Activated CD8-positive, alpha-beta T cell treated with anti-CD3 and anti-CD28 coated beads, Interleukin-2, amount 10 ng/mL, durations not matched to agents 7 days and 5 days (primary cell): Measurements from ENCODE around the gene HLX. TPM values are rescaled to one million over a fixed set of nuclear protein-coding genes. Genes with fewer than 3 reads are reported as not detected.

Experiments used
- ATAC-seq: fragments of 150-1000 bp; cut with Tn5 transposase; one replicate; pipeline ENCODE4 v1.10.0; 2021; ENCODE audit warnings: moderate library complexity
- CTCF ChIA-PET: fragments of 350-600 bp; sonication (Branson Sonifier 250); formaldehyde crosslinking; loops from one replicate; lab custom pipeline; 2021; ENCODE audit warnings: antibody characterized with exemption; lab: Charles Lee
- POLR2A ChIA-PET: fragments of 350-600 bp; sonication (Branson Sonifier 250); formaldehyde crosslinking; loops from one replicate; lab custom pipeline; 2021; ENCODE audit warnings: antibody characterized with exemption; lab: Charles Lee
- DNase-seq: peaks from one replicate; pipeline ENCODE4 v3.0.0-alpha.2; 2020
- H3K27ac Mint-ChIP-seq: one replicate; pipeline ENCODE4 v1.8.0; 2021; ENCODE audit warnings: mild to moderate bottlenecking, mixed read lengths
- H3K27me3 Mint-ChIP-seq: one replicate; pipeline ENCODE4 v1.8.0; 2021; ENCODE audit warnings: low read depth, mixed read lengths
- H3K36me3 Mint-ChIP-seq: one replicate; pipeline ENCODE4 v1.8.0; 2021; ENCODE audit warnings: low read depth, mixed read lengths
- H3K4me1 Mint-ChIP-seq: one replicate; pipeline ENCODE4 v1.8.0; 2021; ENCODE audit warnings: low read depth, mixed read lengths
- H3K4me3 Mint-ChIP-seq: one replicate; pipeline ENCODE4 v1.8.0; 2021; ENCODE audit warnings: mild to moderate bottlenecking, mixed read lengths
- H3K9me3 Mint-ChIP-seq: one replicate; pipeline ENCODE4 v1.8.0; 2022; ENCODE audit warnings: mixed read lengths; ENCODE audit not compliant: insufficient read depth
- total RNA-seq, 2 experiments: library from RNA; stranded (reverse); gene quantifications; one replicate each; pipeline ENCODE4 v1.2.3, GENCODE V29; 2021

HLX gene
- total RNA-seq = not detected

- ATAC-seq = peak; percentile 68
- DNase-seq = peak; percentile 34
- POLR2A ChIA-PET = no interaction called here
- H3K4me3 Mint-ChIP-seq = peak within 1 kb of the TSS; percentile 63
- H3K27me3 Mint-ChIP-seq = peaks cover 74% of the 10 kb centered on the region
- H3K27ac Mint-ChIP-seq = no peak within 1 kb of the TSS
- CTCF ChIA-PET = no interaction called here
- H3K4me1 Mint-ChIP-seq = peaks cover 40% of the 10 kb centered on the region
- no peaks in the 10 kb centered on the region for H3K36me3 Mint-ChIP-seq
- no peaks in the 10 kb centered on the region for H3K9me3 Mint-ChIP-seq
Measured at GRCh38 chr1:220879076-220879508, at the start of gene HLX. HLX (plus strand) TSS chr1:220879443; CDS start chr1:220879858, 415 bp downstream.

GRCh38 chr1:220833436-220833835, 45.8 kb upstream of the HLX start:
- no peaks in the 10 kb centered on the region for H3K9me3 Mint-ChIP-seq
- no peaks in the 10 kb centered on the region for H3K4me1 Mint-ChIP-seq
- CTCF ChIA-PET = no interaction called here
- H3K27me3 Mint-ChIP-seq = no peaks in the 10 kb centered on the region
- no peak for ATAC-seq
- no peaks in the 10 kb centered on the region for H3K36me3 Mint-ChIP-seq
- POLR2A ChIA-PET = interaction anchor here (0.7 kb wide), 1 partner anchor 51 kb away, joined by 3 read pairs; no protein-coding TSS in a partner anchor
- DNase-seq = no peak
- no peak overlapping the region for H3K27ac Mint-ChIP-seq
- no peak overlapping the region for H3K4me3 Mint-ChIP-seq

- H3K27me3 Mint-ChIP-seq = no peaks in the 10 kb centered on the region
- no peak overlapping the region for H3K4me3 Mint-ChIP-seq
- ChIA-PET CTCF (no interaction called here), POLR2A (no interaction called here)
- H3K9me3 Mint-ChIP-seq = no peaks in the 10 kb centered on the region
- no peak overlapping the region for H3K27ac Mint-ChIP-seq
- H3K36me3 Mint-ChIP-seq = no peaks in the 10 kb centered on the region
- no peak for ATAC-seq
- no peaks in the 10 kb centered on the region for H3K4me1 Mint-ChIP-seq
- DNase-seq = no peak
Measured at GRCh38 chr1:220834155-220834870, 44.9 kb upstream of the HLX start.

- Mint-ChIP-seq H3K4me3 (no peak overlapping the region), H3K4me1 (no peaks in the 10 kb centered on the region), H3K9me3 (no peaks in the 10 kb centered on the region), H3K27ac (no peak overlapping the region), H3K27me3 (no peaks in the 10 kb centered on the region), H3K36me3 (no peaks in the 10 kb centered on the region)
- POLR2A ChIA-PET = no interaction called here
- DNase-seq (no peak), ATAC-seq (no peak)
- CTCF ChIA-PET = no interaction called here
Measured at GRCh38 chr1:220838578-220838977, 40.7 kb upstream of the HLX start.

GRCh38 chr1:220839474-220839873, 39.8 kb upstream of the HLX start:
- CTCF ChIA-PET = no interaction called here
- no peaks in the 10 kb centered on the region for H3K27me3 Mint-ChIP-seq
- POLR2A ChIA-PET = no interaction called here
- no peak overlapping the region for H3K4me3 Mint-ChIP-seq
- no peak for DNase-seq
- no peaks in the 10 kb centered on the region for H3K36me3 Mint-ChIP-seq
- ATAC-seq = no peak
- no peaks in the 10 kb centered on the region for H3K9me3 Mint-ChIP-seq
- no peak overlapping the region for H3K27ac Mint-ChIP-seq
- no peaks in the 10 kb centered on the region for H3K4me1 Mint-ChIP-seq

- ChIA-PET CTCF (no interaction called here), POLR2A (no interaction called here)
- Mint-ChIP-seq H3K9me3 (no peaks in the 10 kb centered on the region), H3K27me3 (no peaks in the 10 kb centered on the region), H3K4me1 (no peaks in the 10 kb centered on the region), H3K36me3 (no peaks in the 10 kb centered on the region), H3K27ac (no peak overlapping the region), H3K4me3 (no peak overlapping the region)
- DNase-seq (no peak), ATAC-seq (no peak)
Measured at GRCh38 chr1:220841293-220841692, 38.0 kb upstream of the HLX start.

GRCh38 chr1:220843481-220844011, 35.7 kb upstream of the HLX start:
- CTCF ChIA-PET = no interaction called here
- H3K27ac Mint-ChIP-seq = no peak overlapping the region

GRCh38 chr1:220852408-220852807, 26.8 kb upstream of the HLX start:
- Mint-ChIP-seq H3K9me3 (peaks cover 5% of the 10 kb centered on the region), H3K36me3 (no peaks in the 10 kb centered on the region), H3K4me3 (no peak overlapping the region), H3K4me1 (no peaks in the 10 kb centered on the region), H3K27ac (no peak overlapping the region), H3K27me3 (no peaks in the 10 kb centered on the region)
- ChIA-PET CTCF (no interaction called here), POLR2A (no interaction called here)
- DNase-seq = no peak
- no peak for ATAC-seq

More at GRCh38 chr1:220843481-220844011, 35.7 kb upstream of the HLX start:
- H3K27me3 Mint-ChIP-seq = no peaks in the 10 kb centered on the region
- DNase-seq (no peak), ATAC-seq (no peak)
- no peaks in the 10 kb centered on the region for H3K36me3 Mint-ChIP-seq
- no peaks in the 10 kb centered on the region for H3K9me3 Mint-ChIP-seq
- no peak overlapping the region for H3K4me3 Mint-ChIP-seq
- POLR2A ChIA-PET = no interaction called here
- no peaks in the 10 kb centered on the region for H3K4me1 Mint-ChIP-seq

- CTCF ChIA-PET = no interaction called here
- H3K9me3 Mint-ChIP-seq = no peaks in the 10 kb centered on the region
- peaks cover 30% of the 10 kb centered on the region for H3K27me3 Mint-ChIP-seq
- H3K4me3 Mint-ChIP-seq = no peak overlapping the region
- POLR2A ChIA-PET = no interaction called here
- no peak for ATAC-seq
- H3K27ac Mint-ChIP-seq = no peak overlapping the region
- no peaks in the 10 kb centered on the region for H3K36me3 Mint-ChIP-seq
- peaks cover 6% of the 10 kb centered on the region for H3K4me1 Mint-ChIP-seq
- no peak for DNase-seq
Measured at GRCh38 chr1:220872296-220872695, 6.9 kb upstream of the HLX start.

GRCh38 chr1:220873087-220873486, 6.2 kb upstream of the HLX start:
- ATAC-seq (no peak), DNase-seq (no peak)
- ChIA-PET CTCF (no interaction called here), POLR2A (no interaction called here)
- no peak overlapping the region for H3K27ac Mint-ChIP-seq
- H3K4me1 Mint-ChIP-seq = peaks cover 14% of the 10 kb centered on the region
- peaks cover 36% of the 10 kb centered on the region for H3K27me3 Mint-ChIP-seq
- H3K4me3 Mint-ChIP-seq = no peak overlapping the region
- H3K9me3 Mint-ChIP-seq = no peaks in the 10 kb centered on the region
- H3K36me3 Mint-ChIP-seq = no peaks in the 10 kb centered on the region

- ATAC-seq (no peak), DNase-seq (peak; percentile 45)
- Mint-ChIP-seq H3K27ac (no peak overlapping the region), H3K4me3 (no peak overlapping the region), H3K4me1 (peaks cover 24% of the 10 kb centered on the region), H3K36me3 (no peaks in the 10 kb centered on the region), H3K9me3 (no peaks in the 10 kb centered on the region), H3K27me3 (peaks cover 44% of the 10 kb centered on the region)
- CTCF ChIA-PET = interaction anchor here (1.8 to 2.5 kb wide), 2 partner anchors 329 to 561 kb away, joined by 6 to 20 read pairs; no protein-coding TSS in a partner anchor
- POLR2A ChIA-PET = interaction anchor here (0.6 kb wide), 1 partner anchor 1269 kb away, joined by 4 read pairs; no protein-coding TSS in a partner anchor
Measured at GRCh38 chr1:220873868-220874655, 5.2 kb upstream of the HLX start.

GRCh38 chr1:220875260-220875659, 4.0 kb upstream of the HLX start:
- POLR2A ChIA-PET = no interaction called here
- H3K36me3 Mint-ChIP-seq = no peaks in the 10 kb centered on the region

More at GRCh38 chr1:220875260-220875659, 4.0 kb upstream of the HLX start:
- Mint-ChIP-seq H3K4me1 (peaks cover 29% of the 10 kb centered on the region), H3K27ac (no peak overlapping the region), H3K4me3 (no peak overlapping the region), H3K9me3 (no peaks in the 10 kb centered on the region), H3K27me3 (peaks cover 47% of the 10 kb centered on the region)
- CTCF ChIA-PET = interaction anchor here (0.8 to 2.5 kb wide), 3 partner anchors 328 to 1580 kb away, joined by 3 to 20 read pairs (median 6); no protein-coding TSS in a partner anchor
- ATAC-seq (no peak), DNase-seq (no peak)
